ENCODE data around the gene SHF. TPM values are rescaled to one million over a fixed set of nuclear protein-coding genes. Genes with fewer than 3 reads are reported as not detected.

SHF gene
- total RNA-seq, 4 donors from 2014 or later: 4.4 to 10.0 (median 7.4) TPM

DNA sequence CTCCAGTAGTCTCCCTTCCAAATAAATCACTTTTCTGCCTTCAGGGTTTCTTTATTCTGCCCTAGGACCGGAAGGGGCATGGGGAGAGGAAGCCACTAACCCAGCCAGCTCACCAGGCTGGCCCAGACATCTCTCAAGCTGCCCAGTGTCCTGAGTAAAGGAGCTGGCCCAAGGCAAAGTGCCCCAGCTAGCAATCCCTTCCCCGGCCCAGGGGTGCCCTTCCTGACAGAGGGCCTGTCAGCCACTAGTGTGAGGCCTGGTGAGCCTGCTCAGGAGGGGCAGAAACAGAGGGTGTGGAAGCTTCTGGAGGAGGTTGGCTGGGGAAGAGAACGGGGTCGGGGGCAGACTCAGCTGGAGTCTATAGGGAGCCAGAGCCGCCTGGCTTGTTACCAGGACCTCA, 22.2 kb downstream of the SHF start:
- no peak for ATAC-seq
- Histone ChIP-seq H3K27ac (peak overlapping the region in 3 of 4 donors; percentile 97 to 99 (median 99)), H3K9me3 (no peaks in the 10 kb centered on the region), H3K27me3 (no peaks in the 10 kb centered on the region), H3K36me3 (no peaks in the 10 kb centered on the region), H3K4me3 (no peak overlapping the region), H3K4me1 (peaks cover 0 to 56% (median 5%) of the 10 kb centered on the region in 3 donors)
- WGBS, 2 donors (ENCODE audit: low coverage in 1 of 2): 70 to 100% methylated on average over 1 to 3 of the region's 5 CpGs
- TF ChIP-seq CTCF (IDR thresholded peaks at IDR 0.05) (no peak), EP300 (IDR thresholded peaks at IDR 0.05) (no peak), POLR2A (IDR thresholded peaks at IDR 0.05) (no peak), POLR2AphosphoS5 (IDR thresholded peaks at IDR 0.05) (no peak)

DNA sequence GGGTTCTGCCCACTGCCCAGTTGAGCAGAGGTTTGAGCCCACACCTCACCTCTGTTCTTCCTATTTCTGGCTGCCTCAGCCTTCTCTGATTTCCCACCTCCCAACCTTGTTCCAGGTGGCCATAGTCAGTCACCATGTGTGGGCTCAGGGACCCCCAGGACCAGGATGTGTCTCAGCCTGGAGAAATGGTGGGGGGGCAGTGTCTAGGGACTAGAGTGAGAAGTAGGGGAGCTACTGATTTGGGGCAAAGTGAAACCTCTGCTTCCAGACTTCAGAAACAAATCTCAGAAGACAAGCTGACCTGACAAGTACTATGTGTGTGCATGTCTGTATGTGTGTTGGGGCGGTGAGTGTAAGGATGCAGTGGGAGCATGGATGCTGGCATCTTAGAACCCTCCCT, 22.9 kb downstream of the SHF start:
- Histone ChIP-seq H3K27ac (no peak overlapping the region), H3K27me3 (no peaks in the 10 kb centered on the region)

GRCh38 chr15:45163508-45163856, 24.3 kb downstream of the SHF start:
- Histone ChIP-seq H3K36me3 (no peaks in the 10 kb centered on the region), H3K27me3 (no peaks in the 10 kb centered on the region), H3K4me3 (no peak overlapping the region), H3K9me3 (no peaks in the 10 kb centered on the region), H3K27ac (no peak overlapping the region), H3K4me1 (peaks cover 0 to 43% (median 5%) of the 10 kb centered on the region in 3 donors)
- WGBS, 2 donors (ENCODE audit: low coverage in 1 of 2): 72 to 87% methylated on average over 7 to 8 of the region's 9 CpGs
- ATAC-seq: no peak
- TF ChIP-seq POLR2A (IDR thresholded peaks at IDR 0.05): no peak
- TF ChIP-seq EP300 (IDR thresholded peaks at IDR 0.05): no peak
- TF ChIP-seq CTCF (IDR thresholded peaks at IDR 0.05): no peak
- no peak for TF ChIP-seq POLR2AphosphoS5 (IDR thresholded peaks at IDR 0.05)

More for the DNA sequence above, 22.9 kb downstream of the SHF start:
- 100% methylated on average over 1 of the region's 1 CpG; no CpG with 5 or more reads in 1 of the 2 donors for WGBS, 2 donors (ENCODE audit: low coverage in 1 of 2)
- Histone ChIP-seq H3K9me3 (no peaks in the 10 kb centered on the region), H3K4me3 (no peak overlapping the region), H3K36me3 (no peaks in the 10 kb centered on the region), H3K4me1 (peaks cover 0 to 56% (median 5%) of the 10 kb centered on the region in 3 donors)
- no peak for ATAC-seq
- TF ChIP-seq EP300 (IDR thresholded peaks at IDR 0.05): no peak
- no peak for TF ChIP-seq POLR2A (IDR thresholded peaks at IDR 0.05)
- no peak for TF ChIP-seq POLR2AphosphoS5 (IDR thresholded peaks at IDR 0.05)
- TF ChIP-seq CTCF (IDR thresholded peaks at IDR 0.05): no peak

- Histone ChIP-seq H3K9me3 (no peaks in the 10 kb centered on the region), H3K4me1 (peaks cover 0 to 38% (median 5%) of the 10 kb centered on the region in 3 donors), H3K27ac (no peak overlapping the region), H3K36me3 (no peaks in the 10 kb centered on the region), H3K27me3 (no peaks in the 10 kb centered on the region), H3K4me3 (no peak overlapping the region)
- peak; percentile 61 for ATAC-seq
- TF ChIP-seq POLR2A (IDR thresholded peaks at IDR 0.05): no peak
- TF ChIP-seq CTCF (IDR thresholded peaks at IDR 0.05): peak in 3 of 4 experiments; percentile 84 to 91 (median 89)
- 0% methylated on average over 6 of the region's 7 CpGs; no CpG with 5 or more reads in 1 of the 2 donors for WGBS, 2 donors (ENCODE audit: low coverage in 1 of 2)
Measured at GRCh38 chr15:45162771-45163507, 24.8 kb downstream of the SHF start.

DNA sequence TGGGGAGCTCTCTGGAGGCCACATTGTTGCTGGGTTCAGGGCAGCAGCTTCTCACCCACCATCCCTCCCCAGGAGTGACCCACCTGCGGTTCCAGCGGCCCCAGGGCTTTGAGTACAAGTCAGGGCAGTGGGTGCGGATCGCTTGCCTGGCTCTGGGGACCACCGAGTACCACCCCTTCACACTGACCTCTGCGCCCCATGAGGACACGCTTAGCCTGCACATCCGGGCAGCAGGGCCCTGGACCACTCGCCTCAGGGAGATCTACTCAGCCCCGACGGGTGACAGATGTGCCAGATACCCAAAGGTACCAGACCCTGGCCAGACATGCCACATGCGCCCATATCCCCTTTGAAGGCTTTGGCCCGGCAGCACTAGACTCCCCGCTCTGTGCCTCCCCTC, 26.1 kb downstream of the SHF start:
- TF ChIP-seq POLR2AphosphoS5 (IDR thresholded peaks at IDR 0.05) (no peak), EP300 (IDR thresholded peaks at IDR 0.05) (no peak), POLR2A (IDR thresholded peaks at IDR 0.05) (no peak), CTCF (IDR thresholded peaks at IDR 0.05) (no peak)
- WGBS, 2 donors (ENCODE audit: low coverage in 1 of 2): 85 to 94% methylated on average over 3 to 4 of the region's 14 CpGs
- Histone ChIP-seq H3K4me3 (no peak overlapping the region), H3K4me1 (peaks cover 0 to 30% (median 5%) of the 10 kb centered on the region in 3 donors), H3K27ac (no peak overlapping the region), H3K36me3 (no peaks in the 10 kb centered on the region), H3K9me3 (no peaks in the 10 kb centered on the region), H3K27me3 (no peaks in the 10 kb centered on the region)
- ATAC-seq: no peak
